Spleen (tissue), 7 donors: ENCODE results near the gene FBXO41.

ENCODE experiments used
- CTCF ChIP-seq, 11 experiments: fragments of 200-600 bp in 7 of 11; fragments of 450-650 bp in 4 of 11; sonication (generic) in 4 of 11; IDR thresholded peaks in 8 of 11; conservative IDR thresholded peaks in 3 of 11; 1 replicate in 7 of 11; 2 replicates in 4 of 11; pipeline versions ENCODE4 v1.4.0 to v1.8.0; 2016 to 2021; ENCODE audit warnings: antibody characterized with exemption in 11 of 11, inconsistent platforms in 4 of 11, mild to moderate bottlenecking in 1 of 11
- POLR2A ChIP-seq, 3 donors: fragments of 450-650 bp; IDR thresholded peaks; one replicate each; pipeline ENCODE4 v1.5.1; 2017; ENCODE audit warnings: antibody characterized with exemption in 3 of 3, mild to moderate bottlenecking in 1 of 3
- donor health status: DM: no; HTN: no; CAD: no; lungs with moderate emphysema.
- donor health status: DM: no; HTN: no; CAD: no.
- donor health status: DM: no; HTN: no; CAD: no.

GRCh38 chr2:73218298-73218697 lies 66.0 kb downstream of the FBXO41 start:
- TF ChIP-seq POLR2A (IDR thresholded peaks at IDR 0.05) = no peak
- TF ChIP-seq CTCF (IDR thresholded peaks at IDR 0.05 in 8 of 11, conservative IDR thresholded peaks at IDR 0.05 in 3 of 11) = no peak
